Measurements from ENCODE around the gene ELK3.
A peak's percentile ranks its signal among the peaks of the same experiment; 100 is the strongest.

Gene ELK3

DNA sequence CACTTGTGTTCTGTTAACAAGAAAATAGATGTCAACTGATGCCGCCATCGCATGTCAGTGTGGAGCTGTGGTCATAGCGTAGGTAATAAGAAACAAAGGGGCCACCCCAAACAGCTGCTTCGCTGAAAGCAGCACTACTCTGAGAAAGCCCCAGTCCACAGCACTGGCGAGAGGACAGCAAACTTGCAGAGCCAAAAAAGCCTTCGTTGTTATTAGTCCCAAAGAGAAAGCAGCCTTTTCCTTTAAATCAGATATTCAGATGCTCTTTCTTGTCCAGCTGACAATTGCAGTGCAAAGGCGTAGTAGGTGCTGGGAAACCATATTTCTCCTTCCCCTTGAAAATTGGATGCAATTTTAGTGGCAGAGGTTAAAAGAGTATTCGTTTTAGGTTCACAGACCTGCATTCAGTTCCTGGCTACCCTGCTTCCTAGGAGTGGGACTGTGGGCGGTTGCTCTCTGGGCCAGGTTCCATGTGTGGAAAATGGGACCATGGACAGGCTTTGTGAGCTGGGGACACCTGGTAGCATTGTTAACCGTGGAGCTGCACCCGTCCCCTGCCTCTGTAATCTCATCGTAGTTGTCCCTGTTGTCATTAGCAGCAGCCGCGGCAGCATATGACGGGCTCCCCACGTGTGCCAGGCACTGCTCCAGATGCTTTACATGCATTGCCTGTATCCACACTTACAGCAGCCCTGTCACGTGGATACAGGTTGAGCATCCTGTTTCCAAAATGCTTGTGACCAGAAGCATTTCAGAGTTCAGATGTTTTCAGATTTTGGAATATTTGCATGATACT lies 54.2 kb downstream of the ELK3 start:
- H3K79me1 ChIP-seq (ENCODE audit: low read depth, low read length) = no peaks in the 10 kb centered on the region
- H3K4me3 ChIP-seq (ENCODE audit: low read length in 2 of 2) = peak overlapping the region in 1 of 2 donors; percentile 17
- H3K27ac ChIP-seq (replicated peaks; ENCODE audit: low read length) = no peak overlapping the region
- H3K4ac ChIP-seq (ENCODE audit: low read length) = no peak overlapping the region
- no peak overlapping the region for H2AK5ac ChIP-seq (ENCODE audit: low read depth, low read length)
- H3K27me3 ChIP-seq (ENCODE audit: control insufficient read depth in 3 of 3, insufficient read depth in 3 of 3, low read depth in 1 of 3, low read length in 3 of 3) = no peaks in the 10 kb centered on the region
- no peak overlapping the region for H3K9ac ChIP-seq (ENCODE audit: low read depth, low read length, poor library complexity)
- H4K91ac ChIP-seq (ENCODE audit: low read depth, low read length, poor library complexity) = no peak overlapping the region
- no peaks in the 10 kb centered on the region for H3K9me3 ChIP-seq (replicated peaks in 1 of 2; ENCODE audit: control insufficient read depth in 2 of 2, insufficient read depth in 1 of 2, low read depth in 1 of 2, low read length in 2 of 2)
- H2BK5ac ChIP-seq (ENCODE audit: low read length) = no peak overlapping the region
- no peak overlapping the region for H3K14ac ChIP-seq (ENCODE audit: low read length)
- no CpG with 5 or more reads among the region's 17 CpGs for WGBS, 2 donors (ENCODE audit: extremely low coverage in 2 of 2, insufficient read length in 2 of 2, insufficient replicate concordance in 1 of 2)
- no peak overlapping the region for H4K8ac ChIP-seq (ENCODE audit: low read depth, low read length)
- H3K23ac ChIP-seq (ENCODE audit: low read depth, low read length, poor library complexity) = no peak overlapping the region
- H2BK15ac ChIP-seq (ENCODE audit: low read length) = no peak overlapping the region
- H3K18ac ChIP-seq (ENCODE audit: low read length) = no peak overlapping the region
- peaks cover 0 to 6% of the 10 kb centered on the region in 2 donors for H3K4me1 ChIP-seq (ENCODE audit: control insufficient read depth in 2 of 2, insufficient read depth in 1 of 2, low read depth in 1 of 2, low read length in 2 of 2)
- H2BK120ac ChIP-seq (ENCODE audit: low read depth, low read length) = no peak overlapping the region
- no peak for DNase-seq (ENCODE audit: low spot score)
- no peak overlapping the region for H2BK12ac ChIP-seq (ENCODE audit: low read length)
- no peak overlapping the region for H3K4me2 ChIP-seq (ENCODE audit: insufficient read depth, low read length, poor library complexity, severe bottlenecking)
- peaks cover 0 to 28% of the 10 kb centered on the region in 2 donors for H3K36me3 ChIP-seq (replicated peaks in 1 of 2; ENCODE audit: control insufficient read depth in 2 of 2, insufficient read depth in 2 of 2, low read length in 2 of 2)
- no peak overlapping the region for H2AFZ ChIP-seq (ENCODE audit: low read length)

GRCh38 chr12:96249196-96250118 lies 55.3 kb downstream of the ELK3 start:
- Histone ChIP-seq H3K18ac (ENCODE audit: low read length) (peak overlapping the region; percentile 46), H3K27ac (replicated peaks; ENCODE audit: low read length) (no peak overlapping the region), H3K14ac (ENCODE audit: low read length) (no peak overlapping the region), H3K9ac (ENCODE audit: low read depth, low read length, poor library complexity) (no peak overlapping the region), H4K91ac (ENCODE audit: low read depth, low read length, poor library complexity) (no peak overlapping the region), H2BK12ac (ENCODE audit: low read length) (no peak overlapping the region), H3K23ac (ENCODE audit: low read depth, low read length, poor library complexity) (peak overlapping the region; percentile 13), H3K79me1 (ENCODE audit: low read depth, low read length) (no peaks in the 10 kb centered on the region), H3K4me1 (ENCODE audit: control insufficient read depth in 2 of 2, insufficient read depth in 1 of 2, low read depth in 1 of 2, low read length in 2 of 2) (peaks cover 0 to 6% of the 10 kb centered on the region in 2 donors), H2BK120ac (ENCODE audit: low read depth, low read length) (no peak overlapping the region), H3K4me2 (ENCODE audit: insufficient read depth, low read length, poor library complexity, severe bottlenecking) (no peak overlapping the region), H2AK5ac (ENCODE audit: low read depth, low read length) (no peak overlapping the region), H3K4me3 (ENCODE audit: low read length in 2 of 2) (peak overlapping the region in 1 of 2 donors; percentile 5), H3K4ac (ENCODE audit: low read length) (no peak overlapping the region), H3K9me3 (replicated peaks in 1 of 2; ENCODE audit: control insufficient read depth in 2 of 2, insufficient read depth in 1 of 2, low read depth in 1 of 2, low read length in 2 of 2) (no peaks in the 10 kb centered on the region), H2BK5ac (ENCODE audit: low read length) (no peak overlapping the region), H3K27me3 (ENCODE audit: control insufficient read depth in 3 of 3, insufficient read depth in 3 of 3, low read depth in 1 of 3, low read length in 3 of 3) (no peaks in the 10 kb centered on the region), H4K8ac (ENCODE audit: low read depth, low read length) (no peak overlapping the region), H2BK15ac (ENCODE audit: low read length) (no peak overlapping the region), H3K36me3 (replicated peaks in 1 of 2; ENCODE audit: control insufficient read depth in 2 of 2, insufficient read depth in 2 of 2, low read length in 2 of 2) (peaks cover 0 to 28% of the 10 kb centered on the region in 2 donors), H2AFZ (ENCODE audit: low read length) (no peak overlapping the region)
- no CpG with 5 or more reads among the region's 16 CpGs for WGBS, 2 donors (ENCODE audit: extremely low coverage in 2 of 2, insufficient read length in 2 of 2, insufficient replicate concordance in 1 of 2)
- DNase-seq (ENCODE audit: low spot score) = no peak

GRCh38 chr12:96250119-96250685 lies 56.0 kb downstream of the ELK3 start:
- no peak overlapping the region for H2BK5ac ChIP-seq (ENCODE audit: low read length)
- H3K27ac ChIP-seq (replicated peaks; ENCODE audit: low read length) = no peak overlapping the region
- H3K18ac ChIP-seq (ENCODE audit: low read length) = no peak overlapping the region
- H2BK120ac ChIP-seq (ENCODE audit: low read depth, low read length) = no peak overlapping the region
- no peak overlapping the region for H4K8ac ChIP-seq (ENCODE audit: low read depth, low read length)
- no peak overlapping the region for H3K4ac ChIP-seq (ENCODE audit: low read length)
- H3K36me3 ChIP-seq (replicated peaks in 1 of 2; ENCODE audit: control insufficient read depth in 2 of 2, insufficient read depth in 2 of 2, low read length in 2 of 2) = peaks cover 0 to 28% of the 10 kb centered on the region in 2 donors
- no peak overlapping the region for H2AK5ac ChIP-seq (ENCODE audit: low read depth, low read length)
- no peak overlapping the region for H3K23ac ChIP-seq (ENCODE audit: low read depth, low read length, poor library complexity)
- H2BK15ac ChIP-seq (ENCODE audit: low read length) = no peak overlapping the region
- H3K27me3 ChIP-seq (ENCODE audit: control insufficient read depth in 3 of 3, insufficient read depth in 3 of 3, low read depth in 1 of 3, low read length in 3 of 3) = no peaks in the 10 kb centered on the region
- H3K79me1 ChIP-seq (ENCODE audit: low read depth, low read length) = no peaks in the 10 kb centered on the region
- H3K14ac ChIP-seq (ENCODE audit: low read length) = no peak overlapping the region
- WGBS, 2 donors (ENCODE audit: extremely low coverage in 2 of 2, insufficient read length in 2 of 2, insufficient replicate concordance in 1 of 2) = no CpG with 5 or more reads among the region's 7 CpGs
- no peak overlapping the region for H2BK12ac ChIP-seq (ENCODE audit: low read length)
- H4K91ac ChIP-seq (ENCODE audit: low read depth, low read length, poor library complexity) = no peak overlapping the region
- no peak overlapping the region for H3K4me3 ChIP-seq (ENCODE audit: low read length in 2 of 2)
- no peak overlapping the region for H2AFZ ChIP-seq (ENCODE audit: low read length)
- no peaks in the 10 kb centered on the region for H3K9me3 ChIP-seq (replicated peaks in 1 of 2; ENCODE audit: control insufficient read depth in 2 of 2, insufficient read depth in 1 of 2, low read depth in 1 of 2, low read length in 2 of 2)
- DNase-seq (ENCODE audit: low spot score) = no peak
- H3K9ac ChIP-seq (ENCODE audit: low read depth, low read length, poor library complexity) = no peak overlapping the region
- peaks cover 0 to 8% of the 10 kb centered on the region in 2 donors for H3K4me1 ChIP-seq (ENCODE audit: control insufficient read depth in 2 of 2, insufficient read depth in 1 of 2, low read depth in 1 of 2, low read length in 2 of 2)
- no peak overlapping the region for H3K4me2 ChIP-seq (ENCODE audit: insufficient read depth, low read length, poor library complexity, severe bottlenecking)

Measured in neuronal stem cell (in vitro differentiated cells).